HG03196 (cell line): ENCODE measurements around the gene DUOX1.

Source experiments
- ATAC-seq: cut with Tn5 transposase; IDR thresholded peaks from one replicate; pipeline ENCODE4 v1.9.1; 2021; ENCODE audit not compliant: unreplicated experiment

The DUOX1 gene

DNA sequence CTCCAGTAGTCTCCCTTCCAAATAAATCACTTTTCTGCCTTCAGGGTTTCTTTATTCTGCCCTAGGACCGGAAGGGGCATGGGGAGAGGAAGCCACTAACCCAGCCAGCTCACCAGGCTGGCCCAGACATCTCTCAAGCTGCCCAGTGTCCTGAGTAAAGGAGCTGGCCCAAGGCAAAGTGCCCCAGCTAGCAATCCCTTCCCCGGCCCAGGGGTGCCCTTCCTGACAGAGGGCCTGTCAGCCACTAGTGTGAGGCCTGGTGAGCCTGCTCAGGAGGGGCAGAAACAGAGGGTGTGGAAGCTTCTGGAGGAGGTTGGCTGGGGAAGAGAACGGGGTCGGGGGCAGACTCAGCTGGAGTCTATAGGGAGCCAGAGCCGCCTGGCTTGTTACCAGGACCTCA lies 35.7 kb downstream of the DUOX1 start:
- no peak for ATAC-seq

DNA sequence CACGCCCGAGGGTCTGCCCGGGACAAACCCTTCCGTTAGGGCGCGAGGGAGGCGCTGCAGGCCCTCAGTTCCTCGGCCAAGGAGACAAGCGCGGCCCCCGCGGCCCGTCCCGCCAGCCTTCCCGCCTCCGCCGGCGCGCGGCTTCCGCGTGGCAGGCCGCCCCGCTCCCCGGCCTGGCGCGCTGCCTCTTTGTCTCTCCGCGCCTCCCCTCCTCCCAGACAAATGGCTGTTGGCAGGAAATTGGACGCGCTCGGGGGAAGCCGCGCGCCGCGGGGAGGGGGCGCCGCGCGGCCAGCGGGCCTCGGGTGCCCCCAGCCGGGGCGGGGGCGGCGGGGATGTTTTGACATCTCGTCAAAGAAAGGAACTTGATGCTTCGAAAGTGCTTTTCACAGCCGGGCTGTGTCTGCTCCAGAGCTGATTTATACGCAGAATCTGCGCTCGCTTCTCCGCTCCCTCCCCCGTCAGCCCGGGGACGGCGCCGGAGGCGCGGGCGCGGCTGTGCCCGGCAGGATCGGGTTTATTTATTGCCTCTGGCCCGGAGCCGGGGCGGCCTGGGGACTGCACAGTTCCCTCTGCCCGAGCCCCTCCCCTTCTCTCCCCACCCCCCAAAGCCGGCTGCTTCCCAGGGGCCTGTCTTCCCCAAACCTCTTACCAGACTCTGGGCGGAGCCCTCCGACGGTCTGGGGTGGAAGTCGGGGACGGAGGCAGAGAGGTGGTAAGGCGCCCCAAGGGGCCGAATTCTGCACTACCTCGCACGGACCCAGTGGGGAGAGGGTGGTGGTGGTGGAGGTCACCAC lies 37.2 kb downstream of the DUOX1 start:
- peak; percentile 85 for ATAC-seq

DNA sequence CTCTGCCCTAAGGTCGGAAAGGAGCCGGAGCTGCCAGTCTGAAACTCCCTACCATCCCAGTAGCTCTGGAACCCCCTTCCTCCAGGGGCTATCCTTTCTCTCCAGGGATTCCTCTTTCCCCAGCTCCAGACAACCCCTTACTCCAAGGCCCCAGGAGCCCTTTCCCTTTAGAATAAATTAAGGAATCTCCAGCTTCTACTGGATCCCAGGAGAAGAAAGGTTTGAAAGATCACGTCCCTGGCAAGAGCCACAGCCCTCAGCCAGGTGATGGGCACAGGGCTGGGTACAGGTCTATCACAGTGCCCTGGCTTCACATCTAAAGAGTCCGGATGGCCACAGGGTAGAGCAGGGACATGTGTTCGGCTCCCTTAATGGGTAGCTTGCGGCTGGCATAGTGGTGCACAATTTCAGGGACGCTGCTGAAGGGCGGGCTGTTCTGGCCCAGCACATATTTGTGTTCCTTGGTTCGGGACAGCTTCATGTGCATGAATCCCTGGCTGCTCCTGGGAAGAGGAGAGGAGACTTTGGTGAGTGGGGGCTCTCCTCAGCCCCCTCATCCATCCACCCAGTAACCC lies 37.9 kb downstream of the DUOX1 start:
- ATAC-seq: no peak

DNA sequence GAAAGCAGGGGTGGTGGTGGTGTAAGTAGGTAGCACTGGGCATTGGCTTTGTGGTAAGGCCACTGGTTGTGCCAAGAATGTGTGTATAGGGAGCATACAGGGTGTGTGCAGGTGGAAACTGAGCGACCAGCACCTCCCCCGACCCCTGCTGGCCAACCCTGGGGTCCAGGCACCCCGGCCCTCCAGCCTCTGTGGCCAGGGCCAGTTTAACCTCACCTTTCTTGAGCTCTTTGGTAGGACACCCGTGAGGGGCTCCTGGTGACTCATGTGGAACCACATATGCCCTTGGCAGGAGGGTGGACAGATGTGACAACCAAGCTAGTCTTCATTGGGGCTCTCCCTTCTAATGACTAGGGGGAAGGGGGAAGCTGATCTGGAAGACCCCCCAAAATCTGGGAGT lies 38.5 kb downstream of the DUOX1 start:
- no peak for ATAC-seq

DNA sequence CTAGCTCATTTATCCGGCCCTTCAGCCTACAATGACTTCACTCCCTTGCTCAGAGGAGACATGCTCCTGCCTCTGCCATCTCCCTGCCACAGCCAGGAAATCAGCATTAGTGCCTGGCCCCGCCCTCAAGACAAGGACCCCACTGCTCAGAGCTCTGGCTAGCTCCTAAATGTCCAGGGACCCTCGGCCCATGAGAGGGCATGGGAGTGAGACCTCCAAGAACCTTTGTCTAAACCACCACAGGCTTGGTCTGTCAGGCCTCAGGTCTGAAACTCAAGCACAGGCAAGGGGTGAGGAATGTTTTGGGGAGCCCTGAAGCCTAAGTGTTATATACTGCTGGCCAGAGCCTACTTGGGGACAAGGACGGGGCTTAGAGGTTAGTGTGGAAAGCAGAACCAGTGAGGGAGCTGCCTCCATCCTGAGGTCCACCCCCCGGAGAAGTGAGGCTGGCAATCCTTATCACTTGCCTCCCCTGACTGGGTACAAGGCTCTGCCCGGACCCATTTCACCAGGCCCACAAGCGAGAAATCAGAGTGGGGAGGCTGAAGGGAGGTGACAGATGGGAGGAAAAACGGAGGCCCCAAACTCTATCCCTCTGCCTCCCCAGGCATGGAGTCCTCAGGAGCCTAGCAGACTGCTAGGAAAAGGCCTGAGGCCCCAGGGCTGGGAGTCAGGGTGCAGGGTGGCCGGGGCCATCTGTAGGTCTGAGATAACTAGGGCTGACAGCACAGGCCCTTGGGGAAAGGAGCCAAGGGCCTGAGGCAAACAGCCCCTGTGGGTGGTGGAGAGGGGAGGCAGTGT lies 39.2 kb downstream of the DUOX1 start:
- ATAC-seq: no peak

DNA sequence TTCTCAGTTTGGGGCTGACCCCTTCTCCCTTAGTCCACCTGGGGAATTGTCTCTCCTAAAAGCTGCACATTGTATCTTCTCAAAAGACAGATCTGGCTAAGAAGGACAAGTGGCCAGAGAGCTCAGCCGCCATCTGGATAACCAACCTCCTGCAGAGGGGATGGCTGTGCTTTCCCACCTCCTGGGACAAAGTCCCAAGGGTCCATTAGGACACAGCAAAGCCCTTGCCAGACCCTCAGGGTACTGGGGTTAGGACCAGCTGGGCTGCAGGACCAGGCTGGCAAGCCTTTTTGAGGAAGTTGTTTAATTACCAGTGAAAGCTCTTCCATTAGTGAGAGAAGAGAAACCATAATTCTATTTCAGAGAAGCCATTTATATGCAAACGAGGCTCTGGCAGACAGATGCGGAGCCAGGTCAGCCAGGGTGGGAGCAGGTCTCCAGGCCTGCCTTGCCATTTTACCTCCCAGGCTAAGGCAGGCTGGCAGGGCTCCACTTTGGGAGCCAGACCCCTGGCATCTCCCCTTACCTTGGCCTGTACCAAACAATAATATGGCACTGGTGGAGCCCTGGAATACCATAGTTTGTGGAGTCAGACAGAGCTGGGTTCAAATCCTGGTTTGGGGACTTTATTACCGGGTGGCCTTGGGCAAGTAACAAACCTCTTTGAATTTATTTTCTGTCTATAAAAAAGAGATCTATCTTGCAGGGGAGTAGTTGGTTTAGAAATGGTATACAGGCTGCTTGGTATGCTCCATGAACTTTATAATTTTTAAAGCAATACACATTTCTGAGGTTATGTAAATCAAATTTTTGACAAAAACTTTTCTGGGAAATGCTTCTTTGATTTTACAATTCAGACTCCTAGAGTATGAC lies 40.0 kb downstream of the DUOX1 start:
- ATAC-seq: no peak

DNA sequence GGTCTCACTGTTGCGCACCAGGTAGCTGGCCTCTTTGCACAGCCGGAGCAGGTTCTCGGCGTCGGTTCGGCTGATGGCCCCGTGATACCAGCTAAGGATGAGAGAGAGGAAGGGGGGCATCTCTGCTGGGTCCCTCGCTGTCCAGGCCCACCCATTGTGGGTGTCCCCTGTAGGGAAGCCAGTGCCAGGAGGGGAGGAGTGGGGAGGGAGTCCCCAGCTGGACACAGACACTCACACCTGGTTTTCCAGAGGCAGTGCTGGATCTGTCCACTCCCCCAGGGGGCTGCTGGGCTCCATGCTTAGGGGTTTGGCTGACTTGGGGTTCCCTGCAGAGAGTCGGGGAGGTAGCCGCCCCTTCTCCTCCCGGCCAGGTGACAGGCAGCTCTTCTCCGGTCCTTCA lies 42.1 kb downstream of the DUOX1 start:
- no peak for ATAC-seq

DNA sequence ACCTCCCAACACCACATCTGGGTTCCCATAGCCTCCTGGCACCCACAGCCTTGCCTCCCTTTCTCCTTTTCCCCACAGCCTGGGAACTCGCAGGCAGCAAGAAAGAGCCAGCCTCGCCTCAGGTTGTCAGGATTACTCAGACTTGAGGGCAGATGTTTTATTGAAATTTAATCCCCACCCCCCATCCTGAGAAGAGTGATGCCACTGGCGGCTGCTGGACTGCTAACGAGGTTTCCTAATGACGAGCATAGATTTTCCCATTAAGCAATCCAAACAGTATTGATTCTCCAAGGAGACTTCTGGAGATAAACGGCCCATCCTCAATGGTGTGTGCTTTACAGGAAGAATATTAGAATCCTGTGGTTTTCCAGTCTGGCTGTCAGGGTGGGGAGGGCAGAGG lies 44.3 kb downstream of the DUOX1 start:
- ATAC-seq: no peak

DNA sequence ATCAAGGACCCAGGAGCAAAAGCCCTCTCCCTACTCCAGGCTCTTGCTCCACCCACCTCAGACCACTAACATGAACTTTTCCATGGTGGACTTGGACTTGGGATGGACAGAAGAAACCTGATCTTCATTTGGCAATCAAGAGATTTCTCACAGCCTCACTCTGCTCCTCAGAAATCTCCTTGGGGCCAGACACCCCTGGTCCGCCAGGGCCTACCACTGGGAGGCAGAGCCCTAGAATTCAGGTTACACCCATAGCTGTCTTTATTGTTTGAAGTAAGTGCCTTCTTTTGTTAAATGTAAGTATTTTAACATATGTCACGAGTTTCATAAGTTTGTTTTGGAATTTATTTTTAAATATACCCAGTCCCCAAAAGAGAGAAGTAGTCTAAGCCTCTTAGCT lies 44.8 kb downstream of the DUOX1 start:
- no peak for ATAC-seq

DNA sequence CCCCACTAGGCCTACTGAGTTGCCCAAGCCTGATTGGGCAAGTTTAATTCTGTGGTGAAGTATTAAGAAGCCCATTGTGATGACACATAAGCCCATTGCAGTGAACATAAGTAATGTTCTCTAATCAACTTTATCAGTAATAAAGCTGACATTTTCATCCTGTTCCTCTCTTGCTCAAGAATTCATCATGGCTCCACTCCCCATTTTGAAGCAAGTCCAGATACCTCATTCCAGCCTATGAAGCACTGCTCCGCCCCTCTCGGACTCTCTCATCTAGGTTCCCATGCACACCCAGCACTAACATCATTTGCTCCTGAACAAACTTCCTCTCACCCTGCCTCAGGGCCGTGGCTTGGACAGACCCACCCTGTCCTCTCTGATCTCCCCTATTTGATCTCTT lies 47.5 kb downstream of the DUOX1 start:
- no peak for ATAC-seq

DNA sequence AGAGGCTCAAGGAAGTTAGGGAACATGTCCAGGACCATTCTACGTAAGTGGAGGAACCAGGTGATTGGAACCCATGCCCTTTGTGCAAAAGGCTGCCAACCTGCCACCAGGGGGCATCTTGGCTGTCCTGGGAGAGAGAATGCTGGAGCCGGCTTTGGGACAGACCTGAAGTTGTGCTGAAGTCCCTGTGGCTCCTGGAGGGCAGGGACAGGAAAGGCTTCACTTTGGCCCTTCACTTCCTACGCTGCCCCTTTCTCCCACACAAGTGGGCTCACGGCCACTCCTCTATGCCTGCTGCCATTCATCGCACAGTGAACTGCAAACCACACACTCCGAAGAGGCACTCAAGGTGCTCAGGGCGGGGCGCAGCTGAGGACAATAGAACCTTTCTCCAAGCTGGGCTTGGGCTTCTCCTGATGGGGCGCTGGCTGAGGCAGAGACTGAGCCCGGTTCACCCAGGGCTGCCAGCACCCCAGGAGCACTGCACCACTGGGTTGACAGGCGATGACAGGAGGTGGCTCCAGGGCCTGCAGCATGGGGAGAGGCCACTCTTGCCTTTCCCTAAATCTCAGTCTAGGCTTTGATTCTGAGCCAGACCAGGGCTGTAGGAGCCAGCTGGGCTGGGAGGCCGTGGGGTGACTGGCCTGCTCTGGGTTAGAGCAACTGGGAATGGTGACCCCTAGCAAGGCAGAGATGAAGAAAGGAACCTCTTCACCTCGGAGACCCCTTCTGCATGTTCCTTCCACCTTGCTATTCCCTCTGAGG lies 49.6 kb downstream of the DUOX1 start:
- no peak for ATAC-seq

DNA sequence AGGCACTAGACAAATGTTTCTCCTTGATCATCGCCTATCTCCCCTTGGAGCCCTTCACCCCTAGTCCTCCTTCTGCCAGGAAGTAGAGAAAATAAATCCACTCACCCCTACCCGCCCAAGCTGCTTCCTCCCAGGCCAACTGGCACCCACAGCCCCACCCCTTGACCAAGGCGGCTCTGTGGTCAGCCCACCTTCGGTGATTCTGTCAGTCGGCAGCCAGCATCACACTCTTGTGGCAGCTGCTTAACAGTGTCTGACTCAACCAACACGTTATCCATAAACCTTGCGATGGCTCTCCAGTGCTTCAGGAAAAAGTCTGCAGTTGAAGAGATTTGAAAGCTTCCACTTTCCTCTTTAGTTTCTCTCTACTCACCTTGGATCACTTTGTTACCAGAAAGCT lies 50.4 kb downstream of the DUOX1 start:
- no peak for ATAC-seq

DNA sequence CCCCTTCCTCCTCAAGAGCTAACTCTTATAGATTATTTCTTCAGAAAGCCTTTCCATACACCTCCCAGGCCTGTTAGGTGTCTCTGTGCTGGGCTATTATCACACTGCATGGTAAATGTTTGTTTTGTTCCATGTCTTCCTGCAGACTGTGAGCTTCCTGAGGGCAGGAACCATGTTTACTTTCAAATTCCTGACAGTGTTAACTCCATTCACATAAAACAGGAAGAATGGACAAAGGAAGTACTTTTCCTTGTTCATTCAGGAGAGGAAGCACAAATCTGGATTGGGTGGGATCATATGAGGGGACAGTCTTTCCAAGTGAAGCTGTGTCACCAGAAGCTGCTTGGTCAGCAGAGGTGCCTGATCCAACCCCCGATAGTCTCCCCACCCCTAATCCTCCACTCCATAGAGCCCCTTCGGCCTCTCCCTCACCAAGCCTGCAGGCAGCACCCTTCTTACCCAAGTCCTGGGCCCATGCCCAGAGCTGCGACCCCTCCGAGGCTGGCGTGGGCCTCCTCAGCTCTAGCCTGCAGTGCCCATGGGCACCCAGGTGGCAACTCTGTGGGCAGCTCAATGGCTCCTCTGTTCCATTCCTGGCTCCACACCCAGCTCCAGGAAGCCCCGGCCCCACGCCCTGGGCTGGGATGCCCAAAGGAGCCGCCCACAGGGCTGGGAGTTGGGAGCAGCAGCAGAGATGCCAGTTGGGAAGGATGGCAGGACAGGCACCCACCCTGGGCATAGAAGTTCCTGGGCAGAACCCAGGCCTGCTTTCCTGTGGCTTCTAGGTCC lies 51.0 kb downstream of the DUOX1 start:
- no peak for ATAC-seq

DNA sequence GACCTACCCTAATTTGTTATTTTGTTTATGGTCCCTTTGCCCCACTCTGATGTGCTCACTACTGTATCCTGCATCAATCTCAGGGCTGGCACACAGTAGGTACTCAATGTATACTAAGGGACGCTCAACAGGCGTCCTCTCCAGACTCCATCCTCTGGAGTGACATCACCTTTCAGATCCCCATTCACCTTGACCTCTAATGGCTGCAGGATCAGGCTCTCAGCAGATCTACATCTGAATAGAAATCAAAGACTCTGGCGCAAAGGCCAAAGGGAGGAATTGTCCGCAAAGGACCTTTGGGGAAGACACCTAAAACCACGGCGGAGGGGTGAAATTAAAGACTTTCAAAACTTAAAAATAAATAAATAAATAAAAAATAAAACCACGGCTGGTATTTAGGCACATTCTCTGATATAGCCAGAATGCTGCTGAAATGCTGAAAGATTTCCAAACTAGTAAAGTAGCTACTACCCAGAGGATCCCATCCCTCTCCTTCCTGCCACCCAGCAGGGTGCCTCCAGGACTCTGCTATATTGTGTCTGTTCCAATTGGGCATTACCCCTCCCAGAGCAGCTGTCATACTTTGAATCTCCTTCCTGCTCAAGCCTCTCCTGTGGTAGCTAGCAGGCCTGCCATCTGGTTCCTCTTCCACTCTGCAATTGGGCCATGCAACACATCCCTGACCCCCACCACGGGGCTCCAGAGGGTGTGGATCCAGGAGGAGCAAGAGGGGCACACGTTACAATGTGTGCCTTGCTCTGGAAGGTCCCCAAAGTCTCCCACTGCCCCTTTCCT lies 51.9 kb downstream of the DUOX1 start:
- no peak for ATAC-seq

DNA sequence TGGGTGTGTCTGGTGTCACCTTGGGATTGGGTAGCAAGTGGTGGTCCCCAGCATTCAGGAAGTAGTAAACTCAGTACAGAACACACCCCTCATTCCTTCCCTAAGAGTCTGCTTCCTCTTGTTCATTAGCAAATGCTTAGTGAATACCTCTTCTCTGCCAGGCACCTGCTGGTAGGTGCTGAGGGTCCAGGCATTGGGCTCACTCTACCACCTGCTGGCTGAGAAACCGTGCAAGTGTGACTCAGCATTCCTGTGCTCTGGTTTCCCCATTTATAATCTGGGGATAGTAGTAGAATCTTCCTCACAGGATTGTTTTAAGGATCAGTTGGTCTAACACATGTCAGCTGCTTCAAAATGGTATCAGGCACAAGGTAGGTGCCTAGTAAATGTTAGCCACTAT lies 53.2 kb downstream of the DUOX1 start:
- no peak for ATAC-seq

DNA sequence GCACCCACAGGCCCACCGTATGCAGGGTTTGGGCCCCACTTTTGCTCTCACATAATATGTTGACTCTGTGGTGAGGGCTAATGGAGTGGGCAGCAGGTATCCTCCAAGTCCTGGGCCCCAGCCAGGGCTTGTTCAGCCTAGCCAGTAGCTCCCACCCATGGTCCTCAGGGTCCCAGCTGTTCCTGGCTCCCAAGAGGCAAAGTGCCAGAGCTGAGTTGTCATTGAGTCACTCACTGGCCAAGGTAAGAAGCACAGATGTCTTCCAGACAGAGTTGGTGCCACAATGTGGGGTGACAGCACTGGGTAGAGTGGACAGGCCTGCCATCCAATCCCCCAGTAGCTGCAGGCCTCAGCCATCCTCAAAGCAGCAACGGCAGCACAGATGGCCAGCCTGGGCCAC lies 53.7 kb downstream of the DUOX1 start:
- no peak for ATAC-seq

DNA sequence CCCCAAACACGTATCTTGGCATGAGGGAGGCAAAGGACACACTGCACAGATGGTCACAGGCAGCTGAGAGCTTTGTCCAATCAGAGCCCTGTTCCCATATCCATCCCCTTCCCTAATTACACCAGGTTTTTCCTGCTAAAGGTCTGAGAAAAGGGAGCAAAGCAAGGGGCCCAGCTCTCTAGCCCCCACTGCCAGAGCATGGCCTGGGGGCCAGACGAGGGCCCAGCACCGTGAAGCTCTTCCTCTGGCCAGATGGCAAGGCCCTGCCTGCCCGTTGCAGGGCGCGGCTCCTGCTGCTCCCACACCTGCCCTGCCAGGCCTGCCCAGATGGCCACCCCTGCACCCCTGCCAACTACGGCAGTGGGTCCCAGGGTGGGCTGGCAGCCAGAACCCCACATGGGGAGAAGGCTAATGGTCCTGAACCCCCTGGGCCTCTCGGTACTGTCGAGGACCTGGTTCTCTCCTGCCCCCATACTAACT lies 54.8 kb downstream of the DUOX1 start:
- ATAC-seq: no peak

DNA sequence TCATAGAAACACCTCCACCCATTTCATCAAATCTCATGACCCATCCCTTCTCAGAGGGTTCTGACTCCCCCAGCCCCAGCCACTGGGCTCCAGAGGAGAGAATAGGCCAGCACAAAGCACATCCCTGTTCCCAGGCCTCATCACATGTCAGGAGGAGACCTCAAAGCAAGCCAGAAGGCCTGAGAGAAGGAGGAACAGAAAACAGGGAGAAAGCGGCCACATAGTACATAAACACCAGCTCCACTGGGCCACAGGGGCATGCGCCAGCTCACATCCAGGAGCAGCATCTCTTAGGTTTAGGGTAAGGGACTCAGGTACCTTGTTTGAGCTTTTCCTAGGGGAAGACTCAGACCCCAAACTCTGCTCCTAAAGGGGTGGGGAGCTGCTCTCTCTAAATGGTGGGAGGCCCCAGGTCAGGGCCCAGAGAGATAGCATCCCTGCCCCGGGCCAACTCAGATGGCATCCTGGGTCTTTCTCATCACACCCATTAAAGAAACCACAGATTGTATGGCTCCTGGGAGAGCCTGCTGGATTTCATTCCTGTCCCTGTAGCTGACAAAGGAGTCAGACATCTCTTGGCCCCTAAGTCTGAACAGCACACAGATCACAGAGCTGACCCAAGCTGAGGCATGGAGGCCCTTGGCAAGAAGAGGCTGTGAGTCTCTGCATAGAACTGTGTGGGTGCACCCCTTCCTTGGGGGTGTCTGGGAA lies 55.4 kb downstream of the DUOX1 start:
- no peak for ATAC-seq
